CD4-positive, alpha-beta memory T cell (primary cell): Measurements from ENCODE around the gene SAMD1. TPM values are rescaled to one million over a fixed set of nuclear protein-coding genes. Genes with fewer than 3 reads are reported as not detected.

Experiments used
- CTCF ChIA-PET: fragments of 350-600 bp; sonication (Branson Sonifier 250); formaldehyde crosslinking; loops from one replicate; lab custom pipeline; 2021; ENCODE audit warnings: inconsistent platforms; ENCODE audit not compliant: partially characterized antibody; lab: Charles Lee
- POLR2A ChIA-PET: fragments of 350-600 bp; sonication (Branson Sonifier 250); formaldehyde crosslinking; loops from one replicate; lab custom pipeline; 2021; ENCODE audit not compliant: partially characterized antibody; lab: Charles Lee
- DNase-seq, 5 donors: peaks; one replicate each; pipeline versions ENCODE4 v3.0.0 to v3.0.0-alpha.2; 2020 to 2022; ENCODE audit warnings: mixed read lengths in 1 of 5
- H3K27ac ChIP-seq: one replicate; pipeline ENCODE4 v1.7.0; 2013; ENCODE audit warnings: low read depth, low read length
- H3K27me3 ChIP-seq: 2 replicates; pipeline ENCODE4 v1.7.0; 2013; ENCODE audit warnings: mild to moderate bottlenecking, low read length, moderate library complexity; ENCODE audit not compliant: insufficient read depth
- H3K36me3 ChIP-seq: 2 replicates; pipeline ENCODE4 v1.7.0; 2013; ENCODE audit warnings: mild to moderate bottlenecking, low read length, moderate library complexity; ENCODE audit not compliant: insufficient read depth
- H3K4me1 ChIP-seq: 2 replicates; pipeline ENCODE4 v1.7.0; 2013; ENCODE audit warnings: mild to moderate bottlenecking, low read length, moderate library complexity; ENCODE audit not compliant: insufficient read depth
- H3K4me3 ChIP-seq, 2 donors: one replicate each; pipeline ENCODE4 v1.7.0; 2013; ENCODE audit warnings: low read length in 2 of 2, mild to moderate bottlenecking in 1 of 2
- H3K9me3 ChIP-seq, 2 donors: one replicate each; pipeline ENCODE4 v1.7.0; 2013; ENCODE audit warnings: low read length in 2 of 2, control low read depth in 1 of 2; ENCODE audit not compliant: control insufficient read depth in 1 of 2
- H3K27ac Mint-ChIP-seq, 7 donors: one replicate each; pipeline ENCODE4 v1.8.0; 2020 to 2021; ENCODE audit warnings: mixed read lengths in 7 of 7, mild to moderate bottlenecking in 6 of 7, inconsistent platforms in 3 of 7, moderate library complexity in 3 of 7
- H3K27me3 Mint-ChIP-seq, 2 donors: one replicate each; pipeline ENCODE4 v1.8.0; 2020 to 2021; ENCODE audit warnings: mixed read lengths in 2 of 2
- H3K36me3 Mint-ChIP-seq, 2 donors: one replicate each; pipeline ENCODE4 v1.8.0; 2020 to 2021; ENCODE audit warnings: mixed read lengths in 2 of 2, inconsistent platforms in 1 of 2, mild to moderate bottlenecking in 1 of 2
- H3K4me1 Mint-ChIP-seq, 4 donors: one replicate each; pipeline ENCODE4 v1.8.0; 2020 to 2021; ENCODE audit warnings: mixed read lengths in 4 of 4, mild to moderate bottlenecking in 1 of 4
- H3K4me3 Mint-ChIP-seq, 8 donors: one replicate each; pipeline ENCODE4 v1.8.0; 2020 to 2021; ENCODE audit warnings: mixed read lengths in 8 of 8, mild to moderate bottlenecking in 7 of 8, moderate library complexity in 6 of 8, inconsistent platforms in 3 of 8
- H3K9me3 Mint-ChIP-seq, 8 donors: one replicate each; pipeline ENCODE4 v1.8.0; 2020 to 2021; ENCODE audit warnings: mixed read lengths in 8 of 8, mild to moderate bottlenecking in 5 of 8, inconsistent platforms in 3 of 8, moderate library complexity in 1 of 8
- intact Hi-C: fragments of 100-400 bp; cut with micrococcal nuclease; formaldehyde crosslinking; loops from one replicate; pipeline ENCODE4 v1.15.1; 2023
- polyA plus RNA-seq, 2 donors: library from polyadenylated mRNA; unstranded; fragments of 300-500 nt; fragmentation: Illumina TruSeq; gene quantifications; one replicate each; pipeline ENCODE4 v1.2.3, GENCODE V29; 2021
- total RNA-seq, 2 experiments: library from RNA; stranded (reverse); gene quantifications; one replicate each; pipeline ENCODE4 v1.2.3, GENCODE V29; 2021

Gene SAMD1
- 10 to 100 TPM; 36.7 to 43.3 TPM for total RNA-seq
- 1 to 10 TPM in 1 of 2 donors, under 1 TPM in 1; 0.16 to 2.4 TPM for polyA plus RNA-seq

DNA sequence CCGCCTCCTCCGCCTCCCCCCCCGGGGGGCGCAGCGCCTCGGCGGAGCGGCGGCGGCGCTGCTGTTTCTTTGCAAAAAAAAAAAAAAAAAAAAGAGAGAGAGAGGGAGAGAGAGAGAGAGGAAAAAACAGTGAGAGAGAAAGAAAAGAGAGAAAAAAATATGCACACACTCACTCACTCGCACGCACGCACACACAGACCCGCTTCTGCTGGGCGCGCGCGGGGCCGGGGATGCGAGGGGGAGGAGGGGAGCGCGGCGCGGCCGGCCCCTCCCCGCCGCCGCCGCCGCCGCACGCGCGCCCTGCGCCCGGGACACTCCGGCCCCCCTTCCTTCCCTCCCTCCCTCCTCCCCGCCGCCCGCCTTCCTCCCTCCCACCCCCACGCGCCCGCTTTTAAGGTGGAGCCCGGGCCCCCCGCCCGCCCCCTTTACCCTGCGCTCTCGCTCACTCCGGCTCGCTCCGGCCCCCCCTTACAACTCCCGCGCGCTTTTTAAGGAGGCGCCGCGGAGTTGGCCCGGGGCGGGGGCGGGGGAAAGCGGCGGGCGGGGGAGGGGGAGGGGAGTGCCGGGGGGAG is at the start of gene SAMD1:
TSS of gene SAMD1 (minus strand) at position 243 of the 572 bp plus-strand sequence.
- H3K4me1 Mint-ChIP-seq: peaks cover 10 to 28% (median 21%) of the 10 kb centered on the region in 4 donors
- no peaks in the 10 kb centered on the region for H3K36me3 ChIP-seq
- peak within 1 kb of the TSS; percentile 99 to 100 (median 100) for H3K4me3 Mint-ChIP-seq
- H3K27ac Mint-ChIP-seq: peak within 1 kb of the TSS; percentile 95 to 100 (median 99)
- peak; percentile 79 to 88 (median 83) for DNase-seq
- H3K36me3 Mint-ChIP-seq: peaks cover 4 to 19% of the 10 kb centered on the region in 2 donors
- peaks cover 0 to 2% of the 10 kb centered on the region in 2 donors for H3K27me3 Mint-ChIP-seq
- intact Hi-C loops: loop anchor here (1.0 to 5.0 kb wide), 7 partner anchors 9 to 210 kb away; partner anchors contain the start of genes ADGRL1, DCAF15, MISP3 and PRKACA
- no peaks in the 10 kb centered on the region for H3K27me3 ChIP-seq
- H3K9me3 ChIP-seq: peaks cover 0 to 5% of the 10 kb centered on the region in 2 donors
- peak within 1 kb of the TSS; percentile 86 to 88 for H3K4me3 ChIP-seq
- CTCF ChIA-PET: interaction anchor here (1.5 kb wide), 1 partner anchor 9 kb away, joined by 4 read pairs; no protein-coding TSS in a partner anchor
- peaks cover 14% of the 10 kb centered on the region for H3K4me1 ChIP-seq
- POLR2A ChIA-PET: interaction anchor here (1.3 to 4.1 kb wide), 9 partner anchors 9 to 208 kb away, joined by 3 to 25 read pairs (median 7); partner anchors contain the start of genes ASF1B, IL27RA and PRKACA
- H3K27ac ChIP-seq: peak within 1 kb of the TSS; percentile 72
- peaks cover 0 to 17% (median 0%) of the 10 kb centered on the region in 8 donors for H3K9me3 Mint-ChIP-seq

GRCh38 chr19:14139944-14140343 is 49.4 kb upstream of the SAMD1 start:
- no peaks in the 10 kb centered on the region for H3K36me3 ChIP-seq
- intact Hi-C loops: no loop called here
- no peak overlapping the region for H3K27ac ChIP-seq
- Mint-ChIP-seq H3K4me1 (peaks cover 20 to 45% (median 31%) of the 10 kb centered on the region in 4 donors), H3K9me3 (no peaks in the 10 kb centered on the region), H3K36me3 (peaks cover 3 to 6% of the 10 kb centered on the region in 2 donors), H3K4me3 (peak overlapping the region in 5 of 8 donors; percentile 4 to 56 (median 39)), H3K27ac (peak overlapping the region in 3 of 7 donors; percentile 38 to 75 (median 51)), H3K27me3 (no peaks in the 10 kb centered on the region)
- H3K4me1 ChIP-seq: peaks cover 18% of the 10 kb centered on the region
- H3K27me3 ChIP-seq: no peaks in the 10 kb centered on the region
- H3K4me3 ChIP-seq: no peak overlapping the region
- no peaks in the 10 kb centered on the region for H3K9me3 ChIP-seq
- DNase-seq: no peak
- POLR2A ChIA-PET: interaction anchor here (1.1 to 1.4 kb wide), 2 partner anchors 22 to 368 kb away, joined by 3 read pairs; partner anchors contain the start of gene PRKACA
- CTCF ChIA-PET: interaction anchor here (0.8 to 4.2 kb wide), 11 partner anchors 8 to 340 kb away, joined by 3 to 14 read pairs (median 4); no protein-coding TSS in a partner anchor

DNA sequence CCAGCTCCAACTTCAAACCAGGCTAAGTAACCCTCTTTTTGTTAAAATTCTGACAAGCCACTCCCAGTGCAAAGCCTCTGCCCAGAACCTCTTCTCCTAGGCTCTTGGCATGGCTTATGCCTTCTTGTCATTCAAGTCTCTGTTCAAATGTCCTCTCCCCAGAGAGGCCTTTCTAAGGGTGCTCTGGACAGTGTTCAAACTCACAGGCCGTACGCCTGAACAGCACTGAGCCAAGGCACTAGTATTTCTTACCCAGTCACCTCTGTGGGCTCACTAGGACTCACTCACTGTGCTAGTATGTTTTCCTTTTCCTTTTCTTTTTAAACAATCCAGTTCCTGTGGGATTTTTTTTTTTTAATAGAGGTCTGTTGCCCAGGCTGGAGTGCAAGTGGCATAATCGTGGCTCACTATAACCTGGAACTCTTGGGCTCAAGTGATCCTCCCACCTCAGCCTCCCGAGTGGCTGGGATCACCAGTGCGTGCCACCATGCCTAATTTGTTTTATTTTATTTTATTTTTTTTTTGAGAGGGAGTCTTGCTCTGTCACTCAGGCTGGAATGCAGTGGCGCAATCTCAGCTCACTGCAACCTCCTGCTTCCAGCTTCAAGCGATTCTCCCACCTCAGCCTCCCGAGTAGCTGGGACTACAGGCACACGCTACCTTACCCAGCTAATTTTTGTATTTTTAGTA is 48.2 kb upstream of the SAMD1 start:
- no peaks in the 10 kb centered on the region for H3K27me3 Mint-ChIP-seq
- intact Hi-C loops: no loop called here
- H3K9me3 Mint-ChIP-seq: no peaks in the 10 kb centered on the region
- Histone ChIP-seq H3K27ac (no peak overlapping the region), H3K4me1 (peaks cover 18% of the 10 kb centered on the region), H3K27me3 (no peaks in the 10 kb centered on the region), H3K9me3 (no peaks in the 10 kb centered on the region), H3K36me3 (no peaks in the 10 kb centered on the region), H3K4me3 (no peak overlapping the region)
- H3K4me1 Mint-ChIP-seq: peaks cover 20 to 45% (median 31%) of the 10 kb centered on the region in 4 donors
- H3K36me3 Mint-ChIP-seq: peaks cover 3 to 6% of the 10 kb centered on the region in 2 donors
- peak overlapping the region; percentile 25 to 75 (median 61) for H3K27ac Mint-ChIP-seq
- DNase-seq: no peak
- H3K4me3 Mint-ChIP-seq: peak overlapping the region; percentile 51 to 81 (median 72)
- ChIA-PET POLR2A (interaction anchor here (0.8 to 3.1 kb wide), 5 partner anchors 10 to 369 kb away, joined by 4 to 48 read pairs (median 17); no protein-coding TSS in a partner anchor), CTCF (interaction anchor here (1.2 to 4.2 kb wide), 4 partner anchors 9 to 293 kb away, joined by 3 to 14 read pairs (median 9); no protein-coding TSS in a partner anchor)

DNA sequence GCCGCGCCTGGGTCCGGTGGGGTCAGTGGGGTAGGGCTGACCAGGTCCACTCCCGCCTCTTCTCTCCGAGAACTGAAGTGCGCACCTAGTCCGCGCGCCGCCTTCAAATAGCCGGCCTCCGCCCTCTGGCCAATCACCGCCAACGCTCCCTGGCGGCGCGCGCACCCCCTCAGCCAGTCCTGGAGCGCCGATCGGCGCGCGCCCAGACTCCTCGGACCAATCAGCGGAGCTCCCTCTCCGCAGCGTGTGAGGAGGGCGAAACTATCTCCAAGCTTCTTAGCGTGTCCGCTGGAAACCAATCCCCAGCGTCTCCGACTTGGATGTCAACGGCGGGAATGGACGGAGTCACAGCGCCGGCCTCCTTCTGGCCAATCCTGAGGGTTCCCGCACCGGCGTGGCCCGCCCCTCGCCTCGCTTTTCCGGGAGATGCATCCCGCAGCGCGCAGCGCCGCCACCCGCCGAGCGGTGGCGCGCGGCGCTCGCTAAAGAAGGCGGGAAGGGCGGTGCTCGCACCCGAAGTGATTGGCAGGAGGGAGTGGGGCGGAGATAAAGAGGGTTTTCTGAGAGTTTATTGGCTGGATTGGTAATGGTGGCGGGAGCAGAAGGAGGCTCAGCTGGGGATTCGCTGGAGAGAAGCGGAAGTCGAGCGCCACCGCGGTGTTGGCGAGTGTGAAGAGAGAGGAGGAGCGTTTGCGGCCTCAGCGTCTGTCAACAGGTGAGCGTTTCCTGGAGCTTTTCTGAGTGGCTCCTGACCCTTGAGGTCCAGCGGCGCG is 46.1 kb upstream of the SAMD1 start, which contains the start of gene ASF1B:
TSS of gene ASF1B (minus strand) at position 81 of the 773 bp plus-strand sequence. CDS start 133 bp downstream, outside the sequence.
- H3K27me3 ChIP-seq: no peaks in the 10 kb centered on the region
- H3K4me3 ChIP-seq: peak within 1 kb of the TSS; percentile 73 to 77
- Mint-ChIP-seq H3K36me3 (peaks cover 3 to 6% of the 10 kb centered on the region in 2 donors), H3K27me3 (no peaks in the 10 kb centered on the region), H3K27ac (peak within 1 kb of the TSS; percentile 85 to 98 (median 96)), H3K4me1 (peaks cover 13 to 33% (median 21%) of the 10 kb centered on the region in 4 donors), H3K4me3 (peak within 1 kb of the TSS; percentile 92 to 100 (median 95)), H3K9me3 (no peaks in the 10 kb centered on the region)
- no peaks in the 10 kb centered on the region for H3K36me3 ChIP-seq
- no peaks in the 10 kb centered on the region for H3K9me3 ChIP-seq
- peaks cover 18% of the 10 kb centered on the region for H3K4me1 ChIP-seq
- ChIA-PET CTCF (interaction anchor here (0.6 to 4.1 kb wide), 71 partner anchors 9 to 436 kb away, joined by 3 to 68 read pairs (median 5); partner anchors contain the start of genes ADGRE5, C19orf67, MISP3 and NDUFB7), POLR2A (interaction anchor here (0.7 to 3.2 kb wide), 59 partner anchors 9 to 553 kb away, joined by 3 to 48 read pairs (median 4); partner anchors contain the start of genes ADGRE5, C19orf53, DCAF15 and DNAJB1)
- DNase-seq: peak; percentile 98 to 99 (median 99)
- intact Hi-C loops: loop anchor here (1.0 to 2.0 kb wide), 13 partner anchors 13 to 350 kb away; no protein-coding TSS in a partner anchor
- H3K27ac ChIP-seq: peak within 1 kb of the TSS; percentile 93

DNA sequence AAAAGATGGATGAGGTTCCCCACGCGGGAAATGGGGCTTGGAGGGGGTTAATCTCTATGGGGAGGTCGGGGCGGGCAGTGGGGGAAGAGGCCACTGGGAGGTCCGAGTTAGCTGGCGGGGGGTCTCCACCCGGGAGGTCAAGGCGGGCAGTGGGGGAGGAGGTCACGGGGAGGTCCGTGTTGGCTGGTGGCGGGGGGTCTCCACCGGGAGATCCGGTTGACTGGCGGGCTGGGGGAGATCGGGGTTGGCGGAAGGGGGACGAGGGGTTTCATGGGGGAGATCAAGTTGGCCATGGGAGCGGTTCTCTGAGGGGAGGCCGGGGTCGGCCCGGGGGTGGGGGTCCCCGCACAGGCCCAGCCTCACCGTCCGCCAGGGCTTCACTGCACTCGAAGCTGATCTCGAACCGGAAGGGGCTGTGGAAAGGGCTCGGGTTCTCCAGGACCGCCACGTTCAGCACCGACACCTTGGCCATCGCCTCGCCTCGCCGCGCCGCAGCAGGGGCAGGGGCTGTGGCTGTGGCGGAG is 45.5 kb upstream of the SAMD1 start:
- Histone ChIP-seq H3K4me3 (peak overlapping the region; percentile 23 to 77), H3K36me3 (no peaks in the 10 kb centered on the region), H3K27me3 (no peaks in the 10 kb centered on the region), H3K9me3 (no peaks in the 10 kb centered on the region), H3K27ac (peak overlapping the region; percentile 60), H3K4me1 (peaks cover 18% of the 10 kb centered on the region)
- Mint-ChIP-seq H3K9me3 (no peaks in the 10 kb centered on the region), H3K27ac (peak overlapping the region in 6 of 7 donors; percentile 42 to 97 (median 84)), H3K4me1 (peaks cover 13 to 33% (median 21%) of the 10 kb centered on the region in 4 donors), H3K27me3 (no peaks in the 10 kb centered on the region), H3K4me3 (peak overlapping the region; percentile 92 to 100 (median 95)), H3K36me3 (peaks cover 3 to 6% of the 10 kb centered on the region in 2 donors)
- CTCF ChIA-PET: interaction anchor here (0.6 to 4.1 kb wide), 64 partner anchors 9 to 437 kb away, joined by 3 to 68 read pairs (median 5); partner anchors contain the start of genes ADGRE5, C19orf67, MISP3 and NDUFB7
- DNase-seq: no peak
- POLR2A ChIA-PET: interaction anchor here (0.7 to 3.2 kb wide), 51 partner anchors 9 to 554 kb away, joined by 3 to 48 read pairs (median 4); partner anchors contain the start of genes ADGRE5, DCAF15, DNAJB1 and IL27RA
- intact Hi-C loops: loop anchor here (1.0 to 2.0 kb wide), 6 partner anchors 18 to 345 kb away; no protein-coding TSS in a partner anchor
